NCI-H1092 treated with DMSO at 0.1 percent for 48 hours (cell line): ENCODE results near the gene SFXN3.
A peak's percentile ranks its signal among the peaks of the same experiment; 100 is the strongest.
"Not testable (repeated sequence)": the region's sequence is repeated elsewhere in the genome, so short reads cannot be mapped to it uniquely, and the experiment has no call there.

ENCODE experiments used
- DNase-seq: peaks from one replicate; lab custom pipeline; 2025; lab: John Stamatoyannopoulos, UW

The SFXN3 gene

GRCh38 chr10:101016814-101017213 is 14.2 kb upstream of the SFXN3 start:
- no peak for DNase-seq

DNA sequence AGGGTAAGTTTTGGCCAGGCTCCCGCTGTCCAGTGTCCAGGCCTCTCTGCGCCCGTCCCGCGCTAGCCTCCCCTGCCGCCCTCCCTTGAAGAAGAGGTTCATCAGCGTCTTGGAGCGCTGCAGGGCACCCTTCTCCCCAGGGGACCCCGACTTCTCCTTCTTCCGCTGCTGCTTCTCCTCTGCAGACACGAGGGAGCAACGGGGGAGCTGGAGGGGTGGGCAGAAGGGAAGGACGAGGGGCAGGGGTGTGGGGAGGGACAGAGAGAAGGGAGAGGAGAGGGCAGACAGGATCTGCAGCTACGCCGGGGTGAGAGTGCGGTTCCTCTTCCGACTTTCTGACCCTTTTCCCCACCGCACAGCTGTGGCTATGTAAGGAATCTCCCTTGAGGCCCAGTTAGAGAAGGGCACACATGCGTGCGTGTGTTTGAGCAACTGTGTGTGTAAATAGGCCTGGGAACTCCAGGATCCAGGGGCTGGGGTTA is 12.9 kb upstream of the SFXN3 start:
- no peak for DNase-seq

- DNase-seq, result peak; percentile 20
These were observed 12.2 kb upstream of the SFXN3 start for GRCh38 chr10:101018600-101019439.

GRCh38 chr10:101019440-101019703 is 11.7 kb upstream of the SFXN3 start:
- no peak for DNase-seq

- no peak for DNase-seq
These were observed 10.5 kb upstream of the SFXN3 start for GRCh38 chr10:101020427-101021075.

GRCh38 chr10:101021239-101021638 is 9.8 kb upstream of the SFXN3 start:
- no peak for DNase-seq

- DNase-seq, result no peak
These were observed 9.3 kb upstream of the SFXN3 start for GRCh38 chr10:101021692-101022251.

GRCh38 chr10:101022967-101023705 is 7.9 kb upstream of the SFXN3 start:
- DNase-seq, result no peak

GRCh38 chr10:101027106-101027720 is 3.8 kb upstream of the SFXN3 start:
- DNase-seq, result no peak

DNA sequence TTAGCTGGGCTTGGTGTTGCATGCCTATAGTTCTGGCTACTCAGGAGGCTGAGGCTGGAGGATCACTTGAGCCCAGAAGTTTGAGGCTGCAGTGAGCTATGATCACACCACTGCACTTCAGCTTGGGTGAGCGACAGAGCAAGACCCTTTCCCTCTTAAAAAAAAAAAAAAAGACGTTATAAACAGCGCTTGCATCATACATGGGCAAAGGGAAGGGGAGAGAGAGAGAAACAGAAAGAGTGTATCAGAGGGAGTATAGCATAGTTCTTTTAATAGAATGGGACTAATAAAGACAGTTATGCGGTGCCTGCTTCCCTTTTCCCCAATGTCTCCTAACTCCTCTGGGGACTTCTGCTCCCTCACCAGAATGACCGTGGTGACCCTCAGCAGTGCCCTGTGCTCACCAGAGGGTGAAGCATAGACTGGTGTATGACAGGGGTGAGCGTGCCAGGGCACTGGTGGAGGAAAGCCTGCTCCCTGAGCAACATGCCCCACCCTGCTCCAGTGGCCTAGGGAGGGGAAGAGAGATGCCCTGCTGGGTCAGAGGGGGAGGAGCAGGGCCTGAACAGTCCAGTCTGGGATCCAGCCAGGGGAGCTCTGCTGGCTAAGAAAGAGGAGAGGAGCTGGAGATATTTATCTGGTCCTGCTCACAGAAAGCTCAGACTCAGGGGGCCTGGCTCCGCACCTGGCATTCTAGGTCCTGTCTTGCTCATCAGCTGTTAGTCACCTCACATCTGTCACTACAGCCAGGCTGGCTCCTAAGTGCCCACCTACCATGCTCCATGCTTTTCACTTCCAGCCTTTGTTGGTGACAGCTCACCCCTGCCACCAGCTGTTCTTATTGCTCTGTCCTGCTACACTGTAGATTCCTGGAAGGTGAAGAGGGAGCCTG is 2.3 kb upstream of the SFXN3 start:
- no peak for DNase-seq

- DNase-seq, result no peak
These were observed 1.3 kb upstream of the SFXN3 start for GRCh38 chr10:101029520-101030295.

GRCh38 chr10:101030496-101031127 is 422 bp upstream of the SFXN3 start:
- DNase-seq, result no peak

DNA sequence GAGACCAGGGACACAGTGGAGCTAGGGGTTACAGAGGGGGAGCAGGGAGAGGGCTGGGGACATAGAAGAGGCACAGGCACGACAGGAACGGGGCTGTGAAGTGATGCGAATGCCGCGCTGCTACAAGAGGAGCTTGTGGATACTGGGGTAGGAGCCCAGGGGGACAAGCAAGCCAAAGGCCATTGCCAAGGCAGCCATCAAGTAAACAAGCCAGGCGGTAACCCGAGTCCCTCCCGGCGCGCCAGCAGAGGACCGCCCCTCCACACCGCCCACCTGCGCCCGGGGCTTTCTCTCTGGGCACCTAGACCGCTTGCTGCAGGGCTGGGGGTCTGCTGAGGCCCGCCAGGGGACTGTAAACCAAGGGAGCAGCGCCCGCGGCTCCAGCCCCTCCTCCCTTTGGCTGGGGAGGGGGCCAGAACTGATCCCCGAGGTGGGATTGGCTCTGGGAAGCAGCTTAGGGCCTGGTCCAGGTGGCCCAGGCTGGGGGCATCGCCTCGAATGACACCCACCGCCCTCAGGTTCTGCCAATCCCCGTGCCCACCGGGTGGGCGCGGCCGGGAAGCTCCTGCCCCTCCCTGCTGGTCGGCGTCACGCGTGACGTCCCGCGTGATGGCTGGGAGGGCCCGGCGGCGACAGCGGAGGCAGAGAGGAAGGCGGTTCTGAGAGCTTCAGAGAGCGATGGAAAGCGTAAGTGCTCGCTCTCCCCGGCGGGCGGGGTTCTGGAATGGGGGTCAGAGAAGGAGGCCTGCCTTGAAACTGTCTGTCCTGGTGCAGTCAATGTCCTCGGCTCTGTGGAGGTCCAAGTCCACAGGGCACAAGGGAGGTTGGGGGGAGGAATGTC is 982 bp downstream of the SFXN3 start:
- DNase-seq, result peak; percentile 17

DNA sequence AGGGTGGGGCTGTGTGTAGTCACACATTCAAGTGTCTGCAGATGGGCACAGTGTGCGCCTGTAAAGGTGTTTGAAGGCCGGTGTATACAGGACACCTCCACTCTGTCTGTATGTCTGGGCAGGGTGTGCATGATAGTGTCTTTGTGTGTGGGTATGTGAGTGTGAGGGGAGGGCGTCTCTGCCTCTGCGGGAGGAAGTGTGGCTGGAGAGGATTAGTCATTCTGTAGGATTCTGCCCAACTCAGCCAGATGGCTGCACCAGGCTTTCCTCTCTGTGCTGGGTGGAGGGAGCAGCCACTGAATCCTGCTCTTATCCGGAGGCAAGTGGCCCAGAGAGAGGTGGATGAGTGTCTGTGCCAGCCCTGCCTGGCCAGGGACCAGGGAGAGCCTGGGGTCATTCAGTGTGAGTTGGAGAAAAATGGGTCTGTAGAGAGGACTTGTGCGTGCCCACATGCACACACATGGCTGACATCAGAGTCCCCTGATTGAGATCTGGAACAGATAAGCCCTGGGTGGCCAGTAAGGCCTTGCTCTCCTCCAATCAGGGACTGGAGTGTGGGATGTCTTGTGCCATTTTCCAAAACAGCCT is 1.7 kb downstream of the SFXN3 start:
- no peak for DNase-seq

DNA sequence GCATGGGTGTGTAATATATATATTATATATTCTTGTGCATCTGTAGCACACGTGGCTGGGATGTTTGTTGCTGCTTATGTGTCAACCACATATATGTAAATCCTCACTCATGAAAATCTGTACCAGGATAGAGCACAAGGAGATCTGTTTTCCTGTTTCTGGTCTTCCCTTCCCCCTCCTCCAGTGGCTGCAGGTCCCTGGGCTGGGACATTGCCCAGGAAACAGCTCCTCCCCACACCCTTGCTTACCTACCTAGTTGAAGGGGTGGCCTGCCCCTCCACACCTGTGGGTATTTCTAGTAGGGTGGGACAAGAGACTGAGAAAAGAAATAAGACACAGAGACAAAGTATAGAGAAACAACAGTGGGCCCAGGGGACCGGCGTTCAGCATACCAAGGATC is 2.2 kb downstream of the SFXN3 start:
- DNase-seq, result no peak

DNA sequence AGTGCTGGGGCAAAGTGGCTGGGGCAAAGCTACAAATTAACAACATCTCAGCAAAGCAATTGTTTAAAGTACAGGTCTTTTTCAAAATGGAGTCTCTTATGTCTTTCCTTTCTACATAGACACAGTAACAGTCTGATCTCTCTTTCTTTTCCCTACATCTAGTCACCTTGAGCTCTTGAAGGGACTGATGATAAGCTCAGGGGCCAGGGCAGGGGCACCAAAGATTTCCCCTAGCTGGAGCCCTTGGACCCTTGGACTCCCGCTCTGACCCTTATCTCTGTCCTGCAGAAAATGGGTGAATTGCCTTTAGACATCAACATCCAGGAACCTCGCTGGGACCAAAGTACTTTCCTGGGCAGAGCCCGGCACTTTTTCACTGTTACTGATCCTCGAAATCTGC is 3.4 kb downstream of the SFXN3 start:
- DNase-seq, result not testable (repeated sequence)

DNA sequence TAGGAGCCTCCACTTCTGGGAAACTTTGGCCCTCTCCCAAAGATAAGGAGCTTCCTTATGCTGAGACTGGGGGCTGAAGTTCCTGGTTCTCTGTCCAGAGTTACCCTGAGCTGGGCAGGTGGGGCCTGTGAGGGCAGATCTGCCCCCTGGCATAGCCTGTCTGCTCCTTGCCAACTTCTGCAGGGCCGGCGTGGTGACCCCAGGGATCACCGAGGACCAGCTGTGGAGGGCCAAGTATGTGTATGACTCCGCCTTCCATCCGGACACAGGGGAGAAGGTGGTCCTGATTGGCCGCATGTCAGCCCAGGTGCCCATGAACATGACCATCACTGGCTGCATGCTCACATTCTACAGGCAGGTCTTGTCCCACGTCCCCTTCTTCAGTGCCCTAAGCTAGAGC is 4.3 kb downstream of the SFXN3 start:
- no peak for DNase-seq

DNA sequence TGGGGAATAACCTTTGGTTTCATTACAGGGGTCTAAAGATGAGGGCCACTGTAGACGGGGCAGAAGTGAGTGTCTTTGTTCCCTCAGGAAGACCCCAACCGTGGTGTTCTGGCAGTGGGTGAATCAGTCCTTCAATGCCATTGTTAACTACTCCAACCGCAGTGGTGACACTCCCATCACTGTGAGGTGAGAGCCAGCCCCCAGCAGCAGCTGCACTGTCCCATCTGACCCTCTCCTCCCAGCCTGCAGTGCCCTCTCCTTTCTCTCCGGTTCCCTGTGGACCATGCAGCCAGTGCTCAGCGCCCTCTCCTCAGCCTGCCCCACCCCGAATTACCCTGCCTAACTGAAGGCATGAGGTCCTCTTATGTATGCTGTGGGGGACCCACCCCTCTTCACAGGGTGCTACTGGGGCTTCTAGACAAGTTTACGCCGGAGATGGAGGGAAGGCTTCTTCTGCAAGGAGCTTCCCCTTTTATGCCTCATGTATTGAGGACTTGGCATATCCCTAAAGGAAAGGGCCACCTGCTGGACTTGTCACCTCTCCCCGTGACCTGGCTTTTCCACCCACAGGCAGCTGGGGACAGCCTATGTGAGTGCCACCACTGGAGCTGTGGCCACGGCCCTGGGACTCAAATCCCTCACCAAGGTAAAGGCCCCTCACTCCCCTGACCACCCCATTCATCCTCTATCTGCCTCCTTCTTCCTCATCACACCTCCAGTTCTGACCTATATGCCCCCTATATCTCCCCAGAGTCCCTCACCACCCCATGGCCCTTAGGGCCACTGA is 5.1 kb downstream of the SFXN3 start:
- DNase-seq, result no peak
